Measurements from ENCODE around the gene BANP.
"Not testable (repeated sequence)": the region's sequence is repeated elsewhere in the genome, so short reads cannot be mapped to it uniquely, and the experiment has no call there.

DNA sequence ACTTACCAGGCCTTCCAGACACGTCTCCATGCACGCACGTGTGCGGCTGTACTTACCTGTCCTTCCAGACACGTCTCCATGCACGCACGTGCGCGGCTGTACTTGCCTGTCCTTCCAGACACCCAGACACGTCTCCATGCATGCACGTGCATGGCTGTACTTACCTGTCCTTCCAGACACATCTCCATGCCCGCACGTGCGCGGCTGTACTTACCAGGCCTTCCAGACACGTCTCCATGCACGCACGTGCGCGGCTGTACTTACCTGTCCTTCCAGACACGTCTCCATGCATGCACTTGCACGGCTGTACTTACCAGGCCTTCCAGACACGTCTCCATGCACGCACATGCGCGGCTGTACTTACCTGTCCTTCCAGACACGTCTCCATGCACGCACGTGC, 47.8 kb downstream of the BANP start:
- TF ChIP-seq, protein P1, sequence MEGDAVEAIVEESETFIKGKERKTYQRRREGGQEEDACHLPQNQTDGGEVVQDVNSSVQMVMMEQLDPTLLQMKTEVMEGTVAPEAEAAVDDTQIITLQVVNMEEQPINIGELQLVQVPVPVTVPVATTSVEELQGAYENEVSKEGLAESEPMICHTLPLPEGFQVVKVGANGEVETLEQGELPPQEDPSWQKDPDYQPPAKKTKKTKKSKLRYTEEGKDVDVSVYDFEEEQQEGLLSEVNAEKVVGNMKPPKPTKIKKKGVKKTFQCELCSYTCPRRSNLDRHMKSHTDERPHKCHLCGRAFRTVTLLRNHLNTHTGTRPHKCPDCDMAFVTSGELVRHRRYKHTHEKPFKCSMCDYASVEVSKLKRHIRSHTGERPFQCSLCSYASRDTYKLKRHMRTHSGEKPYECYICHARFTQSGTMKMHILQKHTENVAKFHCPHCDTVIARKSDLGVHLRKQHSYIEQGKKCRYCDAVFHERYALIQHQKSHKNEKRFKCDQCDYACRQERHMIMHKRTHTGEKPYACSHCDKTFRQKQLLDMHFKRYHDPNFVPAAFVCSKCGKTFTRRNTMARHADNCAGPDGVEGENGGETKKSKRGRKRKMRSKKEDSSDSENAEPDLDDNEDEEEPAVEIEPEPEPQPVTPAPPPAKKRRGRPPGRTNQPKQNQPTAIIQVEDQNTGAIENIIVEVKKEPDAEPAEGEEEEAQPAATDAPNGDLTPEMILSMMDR (IDR thresholded peaks at IDR 0.05; ENCODE audit: borderline replicate concordance, extremely low read depth, low read length, poor library complexity, severe bottlenecking), result not testable (repeated sequence)
- not testable (repeated sequence) for TF ChIP-seq EZH2 (IDR thresholded peaks at IDR 0.05; ENCODE audit: borderline replicate concordance, low read depth, low read length, severe bottlenecking)
